ENCODE measurements around the gene LIN7A.

LIN7A gene, protein sequence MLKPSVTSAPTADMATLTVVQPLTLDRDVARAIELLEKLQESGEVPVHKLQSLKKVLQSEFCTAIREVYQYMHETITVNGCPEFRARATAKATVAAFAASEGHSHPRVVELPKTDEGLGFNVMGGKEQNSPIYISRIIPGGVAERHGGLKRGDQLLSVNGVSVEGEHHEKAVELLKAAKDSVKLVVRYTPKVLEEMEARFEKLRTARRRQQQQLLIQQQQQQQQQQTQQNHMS

DNA sequence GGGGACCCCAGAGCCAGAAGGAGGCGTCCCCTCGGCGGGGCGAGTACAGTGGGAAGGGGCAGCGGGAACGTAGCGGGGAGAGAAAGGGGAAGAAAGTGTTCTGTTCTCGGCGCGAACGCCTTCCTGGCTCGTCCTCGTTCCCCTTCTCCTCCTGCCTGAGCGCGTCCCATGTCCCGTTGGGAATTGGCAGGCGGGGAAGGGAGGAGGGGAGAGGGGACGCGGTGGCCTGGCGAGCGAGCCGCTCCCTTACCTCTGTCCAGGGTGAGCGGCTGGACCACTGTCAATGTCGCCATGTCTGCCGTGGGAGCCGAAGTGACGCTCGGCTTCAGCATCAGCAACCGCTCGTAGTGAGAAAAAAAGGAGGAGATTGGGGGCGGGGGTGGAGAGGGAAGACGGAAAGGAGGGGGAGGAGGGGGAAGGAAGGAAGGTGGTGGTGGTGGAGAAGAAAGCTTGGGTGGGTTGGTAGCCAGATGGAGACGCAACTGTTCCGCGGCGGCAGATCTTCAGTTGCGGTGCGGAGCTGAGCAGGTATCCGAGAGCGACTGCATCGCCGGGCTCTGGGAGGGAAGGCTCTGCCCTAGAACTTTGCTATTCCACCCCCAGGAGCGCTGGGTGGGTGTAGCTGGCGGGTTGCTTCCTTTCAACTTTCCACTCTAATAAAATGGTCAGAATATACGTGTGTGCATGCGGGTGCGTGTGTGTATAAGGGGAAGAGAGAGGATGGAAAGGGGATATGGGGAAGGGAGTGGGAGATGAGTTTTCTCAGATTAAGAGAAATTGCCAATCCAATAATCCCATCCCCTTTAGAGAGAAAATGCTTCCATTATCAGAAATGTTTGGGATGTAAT is at the start of gene LIN7A:
TSS of gene LIN7A (minus strand) at position 544 of the 848 bp plus-strand sequence. CDS start at position 332, 212 bp downstream.
- no peak for DNase-seq (ENCODE audit: low read depth, low spot score)

DNA sequence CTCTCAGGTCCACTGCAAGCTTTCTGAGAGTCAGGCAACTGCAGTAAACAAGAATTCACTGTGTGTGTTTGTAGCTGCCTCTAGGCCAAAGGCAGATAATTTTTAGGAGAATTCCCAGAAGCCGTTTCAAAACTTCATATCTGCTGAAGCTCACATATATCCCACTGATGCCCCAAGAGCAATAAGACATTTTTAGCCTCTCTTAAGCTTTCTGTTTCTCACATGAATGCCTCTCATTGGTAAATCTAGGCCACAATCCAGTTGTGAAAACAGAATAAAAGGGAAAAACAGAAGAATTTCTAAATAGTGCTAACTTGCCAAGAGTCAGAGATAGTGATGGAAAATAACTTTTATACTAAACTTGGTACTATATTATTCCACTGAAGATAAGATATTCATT is 48.5 kb upstream of the LIN7A start:
- DNase-seq (ENCODE audit: low read depth, low spot score), result no peak

DNA sequence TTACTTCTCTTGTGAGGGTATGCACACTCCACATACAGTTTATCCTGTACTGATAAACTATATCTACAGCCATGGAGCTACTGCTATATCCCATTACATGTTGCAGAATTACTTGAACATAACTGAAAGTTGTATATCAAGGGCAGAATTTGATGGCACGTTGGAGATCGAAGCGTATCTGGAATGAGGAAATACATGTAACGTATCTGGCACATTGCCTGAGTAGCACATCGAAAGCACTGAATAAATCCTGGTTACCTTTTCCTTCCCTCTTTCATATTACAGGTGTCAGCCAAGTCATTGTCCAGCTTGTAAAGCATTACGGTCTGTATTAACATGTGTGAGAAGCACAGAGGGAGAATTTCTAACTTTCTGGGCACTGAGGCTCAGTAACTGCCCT is 42.1 kb upstream of the LIN7A start:
- DNase-seq (ENCODE audit: low read depth, low spot score), result no peak

DNA sequence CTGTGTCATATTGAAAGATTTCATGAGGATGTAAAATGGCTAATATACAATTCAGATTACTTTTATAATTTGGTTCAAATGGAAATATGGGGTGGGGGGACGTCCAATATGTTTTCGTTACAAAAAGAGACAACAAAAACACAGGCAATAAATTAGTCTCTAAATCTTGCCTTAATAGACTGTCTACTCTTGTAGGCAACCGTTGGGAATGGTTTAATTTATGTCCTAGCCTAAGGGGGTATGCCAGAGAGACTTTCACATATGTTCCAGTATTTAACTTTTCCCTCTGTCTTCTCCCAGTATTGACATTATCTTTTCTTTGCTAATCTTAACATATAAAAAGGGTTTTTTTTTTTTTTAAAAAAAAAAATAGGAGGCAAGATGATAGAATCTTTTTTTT is 41.5 kb upstream of the LIN7A start:
- no peak for DNase-seq (ENCODE audit: low read depth, low spot score)

DNA sequence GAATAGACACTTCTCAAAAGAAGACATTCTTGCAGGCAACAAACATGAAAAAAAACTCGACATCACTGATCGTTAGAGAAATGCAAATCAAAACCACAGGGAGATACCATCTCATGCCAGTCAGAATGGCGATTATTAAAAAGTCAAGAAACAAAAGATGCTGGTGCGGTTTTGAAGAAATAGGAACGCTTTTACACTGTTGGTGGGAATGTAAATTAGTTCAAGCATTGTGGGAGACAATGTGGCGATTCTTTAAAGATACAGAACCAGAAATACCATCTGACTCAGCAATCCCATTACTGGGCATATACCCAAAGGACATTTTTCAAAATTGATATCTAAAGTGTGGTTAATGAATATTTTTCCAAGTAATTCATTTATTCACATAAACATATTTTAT is 39.6 kb upstream of the LIN7A start:
- DNase-seq (ENCODE audit: low read depth, low spot score), result no peak

DNA sequence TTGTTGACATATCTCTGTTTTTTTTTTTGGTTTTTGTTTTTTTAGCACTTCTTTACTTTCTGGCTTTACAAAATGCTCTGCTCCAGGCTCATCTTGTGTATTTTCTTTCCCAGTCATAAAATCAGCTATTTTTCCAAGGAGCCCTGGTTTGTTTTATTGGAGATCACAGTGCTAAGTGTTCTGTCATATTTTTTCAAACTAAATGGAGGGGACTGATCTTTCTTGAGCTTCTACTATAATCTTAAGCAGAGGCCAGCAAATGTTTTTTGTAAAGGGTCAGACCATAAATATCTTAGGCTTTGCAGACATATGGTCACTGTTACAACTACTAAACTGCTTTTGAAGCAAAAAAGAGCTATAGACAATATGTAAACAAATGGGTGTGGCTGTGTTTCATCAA is 30.6 kb upstream of the LIN7A start:
- no peak for DNase-seq (ENCODE audit: low read depth, low spot score)

DNA sequence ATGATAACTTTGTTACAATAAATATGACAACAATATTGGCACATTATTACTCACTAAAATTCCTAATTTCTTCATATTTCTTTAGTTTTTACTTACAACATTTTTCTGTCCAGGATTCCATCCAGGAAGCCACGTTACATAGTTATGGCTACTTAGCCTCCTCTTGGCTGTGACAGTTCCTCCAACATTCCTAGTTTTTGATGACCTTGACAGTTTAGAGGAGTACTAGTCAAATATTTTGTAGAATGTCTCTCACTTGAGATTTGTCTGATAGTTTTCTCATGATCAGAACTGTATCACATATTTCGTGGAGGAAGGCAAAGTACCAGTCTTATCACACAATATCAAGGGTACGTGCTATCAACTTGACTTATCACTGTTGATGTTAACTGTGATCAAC is 29.8 kb upstream of the LIN7A start:
- no peak for DNase-seq (ENCODE audit: low read depth, low spot score)

DNA sequence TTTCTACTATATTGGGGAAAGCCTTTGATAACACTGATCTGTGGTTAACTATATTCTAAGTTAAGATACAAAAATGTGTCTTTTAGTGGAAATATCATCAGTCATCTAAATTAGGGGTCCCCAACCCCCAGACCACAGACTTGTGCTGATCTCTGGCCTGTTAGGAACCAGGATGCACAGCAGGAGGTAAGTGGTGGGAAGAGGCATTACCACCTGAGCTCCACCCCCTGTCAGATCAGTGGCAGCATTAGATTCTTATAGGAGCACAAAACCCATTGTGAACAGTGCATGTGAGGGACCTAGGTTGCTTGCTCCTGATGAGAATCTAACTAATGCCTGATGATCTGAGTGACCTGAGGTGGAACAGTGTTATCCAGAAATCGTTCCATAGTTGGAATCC is 28.3 kb upstream of the LIN7A start:
- no peak for DNase-seq (ENCODE audit: low read depth, low spot score)

DNA sequence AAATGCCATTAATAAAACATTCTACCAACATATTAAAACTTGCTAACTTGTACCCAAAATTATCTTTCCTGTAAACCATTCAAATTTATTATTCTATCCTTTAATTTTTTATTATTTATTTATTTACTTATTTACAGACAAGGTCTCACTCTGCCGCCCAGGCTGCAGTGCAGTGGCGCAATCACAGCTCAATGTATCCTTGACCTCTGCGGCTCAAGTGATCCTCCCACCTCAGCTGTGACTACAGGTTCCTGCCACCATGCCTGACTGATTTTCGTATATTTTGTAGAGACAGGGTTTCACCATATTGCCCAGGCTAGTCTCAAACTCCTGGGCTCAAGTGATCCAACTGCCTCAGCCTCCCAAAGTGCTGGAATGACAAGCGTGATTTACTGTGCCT is 20.4 kb upstream of the LIN7A start:
- DNase-seq (ENCODE audit: low read depth, low spot score), result no peak

DNA sequence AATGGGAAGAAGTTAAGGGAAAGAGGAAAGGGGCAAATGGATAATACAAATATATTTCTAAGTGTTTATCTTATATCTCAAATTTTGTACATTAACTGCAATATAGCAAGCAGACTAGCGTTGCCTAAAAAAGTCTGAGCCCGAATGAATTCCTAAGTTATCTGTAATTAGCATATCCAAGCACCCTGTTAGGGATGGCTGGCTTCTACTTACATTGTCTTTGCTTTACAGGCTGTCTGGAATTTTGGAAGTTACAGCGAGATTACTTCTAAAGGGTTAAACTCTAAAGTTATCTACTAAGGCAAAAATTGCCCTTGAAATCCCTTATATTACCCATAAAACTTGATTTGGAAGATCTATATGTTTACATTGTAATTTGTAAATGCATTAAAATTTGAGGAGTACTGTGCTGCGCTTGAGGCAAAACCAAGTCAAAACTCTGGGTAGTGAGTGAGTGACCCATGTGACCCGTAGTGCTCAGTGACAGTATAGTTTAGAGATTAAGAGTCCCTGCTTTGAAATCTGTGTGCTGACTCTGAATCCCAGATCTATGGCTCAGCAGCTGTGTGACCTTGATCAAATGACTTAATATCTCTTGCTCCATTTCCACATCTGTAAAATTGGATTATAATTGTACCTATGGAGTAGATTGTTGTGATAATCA is 17.3 kb upstream of the LIN7A start:
- DNase-seq (ENCODE audit: low read depth, low spot score), result no peak

DNA sequence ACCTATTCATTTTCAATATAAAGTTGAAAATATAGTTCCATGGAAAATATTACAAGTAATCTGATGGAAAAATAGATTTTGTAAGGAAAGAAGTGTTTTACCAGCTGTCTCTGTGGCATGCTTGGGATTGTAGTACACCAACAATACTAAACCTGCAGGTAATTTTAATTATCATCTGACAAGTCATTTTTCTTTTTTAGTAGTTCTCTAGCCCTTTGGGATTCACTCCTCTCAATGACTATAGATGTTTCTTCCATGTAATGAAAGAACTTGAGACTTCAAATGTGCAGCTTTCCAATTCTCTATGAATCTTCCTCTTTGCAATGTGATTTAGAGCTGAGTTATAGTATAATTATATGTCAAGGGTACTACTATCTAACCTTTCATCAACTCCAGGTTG is 14.7 kb upstream of the LIN7A start:
- DNase-seq (ENCODE audit: low read depth, low spot score), result no peak

DNA sequence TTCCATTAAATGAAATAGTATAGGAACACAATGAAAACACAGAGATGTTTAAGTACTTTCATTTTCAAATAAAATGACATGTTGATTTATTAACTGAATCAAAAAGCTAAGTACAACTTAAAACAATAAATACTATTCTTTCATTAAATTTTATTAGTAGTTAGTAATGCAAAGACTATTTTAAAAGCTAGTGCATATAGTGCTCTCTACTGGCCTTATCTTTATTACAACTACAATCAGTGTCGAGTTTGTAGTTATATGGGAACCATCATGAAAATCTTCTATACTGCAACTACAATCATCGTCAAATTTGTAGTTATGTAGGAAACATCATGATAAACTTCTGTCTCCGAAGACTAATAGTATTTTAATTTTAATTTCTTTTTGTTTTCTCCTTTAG is 8.9 kb upstream of the LIN7A start:
- DNase-seq (ENCODE audit: low read depth, low spot score), result no peak

DNA sequence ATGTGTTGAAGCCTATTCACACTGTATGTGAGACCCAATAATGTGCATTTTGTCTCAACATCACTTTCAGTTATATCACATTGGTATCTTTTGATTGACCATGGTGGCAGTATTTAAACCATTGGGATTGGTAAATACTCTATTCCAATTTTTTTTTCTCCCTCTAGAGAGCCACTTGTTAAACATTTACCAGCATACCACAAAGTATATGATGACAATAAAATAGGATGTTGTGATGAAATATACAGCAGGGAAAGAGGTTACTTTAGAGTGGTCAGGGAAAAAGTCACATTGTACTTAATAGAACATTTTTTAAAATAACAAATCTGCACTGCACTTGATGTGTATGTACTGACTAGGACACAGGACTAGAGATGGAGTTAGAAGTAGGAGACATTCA is 5.6 kb upstream of the LIN7A start:
- DNase-seq (ENCODE audit: low read depth, low spot score), result no peak

DNA sequence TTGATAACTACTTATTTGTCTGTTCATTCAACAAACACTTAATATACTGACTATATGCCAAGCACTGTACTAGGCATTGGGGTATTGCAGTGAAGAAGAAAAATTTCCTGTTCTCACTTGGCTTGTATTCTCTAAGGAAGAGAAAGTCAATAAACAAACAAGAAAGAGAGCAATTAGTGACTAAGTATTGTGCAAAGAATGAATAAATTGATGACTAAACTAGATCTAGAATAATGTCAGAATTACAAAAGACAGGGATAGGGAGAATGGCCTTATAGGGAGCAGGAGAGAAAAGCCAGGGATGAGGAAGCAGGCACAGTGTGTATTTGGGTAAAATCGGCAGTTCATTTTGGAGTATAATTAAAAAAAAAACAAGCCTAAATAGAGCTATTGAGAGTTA is 4.2 kb upstream of the LIN7A start:
- no peak for DNase-seq (ENCODE audit: low read depth, low spot score)

DNA sequence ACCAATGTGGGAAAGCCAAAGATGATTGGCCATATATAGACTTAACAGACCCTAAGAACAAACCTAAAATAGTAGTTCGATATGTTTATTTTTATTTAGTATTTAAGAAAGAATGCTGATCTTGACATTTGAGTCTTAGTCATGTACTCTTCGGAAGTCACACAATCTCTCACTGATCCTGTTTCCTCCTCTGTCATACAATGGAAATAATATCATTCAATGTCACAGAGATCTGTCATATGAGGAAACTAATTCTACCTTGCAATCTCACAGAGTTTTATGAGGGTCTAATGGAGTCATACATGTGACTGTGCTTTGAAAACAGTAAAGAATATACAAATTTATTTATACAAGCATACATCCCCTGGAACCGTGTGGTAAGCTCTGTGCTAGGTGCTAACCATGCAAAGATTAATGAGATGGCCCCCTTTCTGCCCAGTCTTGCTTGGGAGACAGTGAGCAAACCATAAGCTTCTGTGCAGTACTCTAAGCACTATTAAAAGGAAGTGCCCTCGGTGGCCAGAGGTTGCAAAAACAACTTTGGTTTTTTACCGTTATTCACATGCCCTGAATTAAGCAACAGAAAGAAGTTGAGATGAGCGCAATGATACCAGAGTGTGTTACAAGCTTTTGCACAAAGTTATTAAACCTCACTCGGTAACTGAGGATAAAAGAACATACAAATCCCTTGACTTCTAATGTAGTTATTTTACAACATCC is 1.7 kb upstream of the LIN7A start:
- no peak for DNase-seq (ENCODE audit: low read depth, low spot score)

DNA sequence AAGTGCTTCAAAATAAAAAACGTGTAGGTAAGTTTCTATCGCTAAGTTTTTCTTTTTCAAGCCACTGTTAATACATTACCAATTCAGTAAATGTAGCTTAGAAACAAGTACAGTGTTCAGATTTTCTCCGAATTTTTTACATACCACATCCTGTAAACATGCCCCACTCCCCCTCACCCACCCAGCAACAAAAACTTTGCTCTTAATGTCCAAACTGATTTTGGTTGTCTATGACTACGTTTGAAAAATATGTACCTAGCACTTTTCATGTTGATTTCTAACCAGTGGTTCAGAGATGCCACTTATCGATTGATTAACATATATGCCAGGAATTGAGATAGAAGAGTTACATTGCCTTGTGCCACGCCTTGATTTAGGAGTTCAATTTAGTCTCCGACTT is 663 bp upstream of the LIN7A start:
- DNase-seq (ENCODE audit: low read depth, low spot score), result no peak

DNA sequence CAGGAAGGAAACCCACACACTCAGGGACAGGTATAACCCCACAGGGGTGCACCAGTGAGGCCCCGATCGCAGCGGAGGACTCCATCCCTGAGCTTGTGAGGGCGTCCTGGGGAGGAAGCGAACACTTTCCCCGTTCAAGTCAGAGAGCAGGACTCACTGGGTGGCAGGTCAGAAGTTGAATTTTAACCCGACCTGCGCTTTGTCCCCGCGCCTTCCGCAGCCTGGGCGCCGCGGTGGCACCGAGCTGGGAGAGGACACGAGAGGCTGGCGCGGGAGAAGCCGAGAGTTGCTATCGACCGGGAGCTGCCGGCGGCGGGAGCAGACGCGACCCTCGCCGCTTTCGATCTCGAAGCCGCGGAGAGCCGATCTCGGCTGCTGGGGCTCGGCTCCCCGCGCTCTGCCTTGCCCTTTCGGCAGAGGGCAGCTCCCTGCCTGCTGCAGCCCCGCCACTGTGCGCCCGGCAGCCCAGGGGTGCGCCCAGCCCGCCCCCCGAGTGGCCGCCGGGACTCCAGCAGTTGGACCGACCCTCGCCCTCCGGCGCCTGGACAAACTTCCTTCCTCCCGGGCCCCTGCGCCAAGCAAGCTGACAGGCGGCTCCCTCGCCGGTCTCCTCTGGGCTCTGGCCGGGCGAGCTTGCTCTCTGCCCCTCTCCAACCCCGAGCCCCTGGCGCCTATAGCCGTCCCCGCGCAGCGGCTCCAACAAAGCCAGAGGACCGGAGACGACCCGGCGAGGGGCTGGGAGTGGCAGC is 918 bp downstream of the LIN7A start:
- DNase-seq (ENCODE audit: low read depth, low spot score), result no peak

DNA sequence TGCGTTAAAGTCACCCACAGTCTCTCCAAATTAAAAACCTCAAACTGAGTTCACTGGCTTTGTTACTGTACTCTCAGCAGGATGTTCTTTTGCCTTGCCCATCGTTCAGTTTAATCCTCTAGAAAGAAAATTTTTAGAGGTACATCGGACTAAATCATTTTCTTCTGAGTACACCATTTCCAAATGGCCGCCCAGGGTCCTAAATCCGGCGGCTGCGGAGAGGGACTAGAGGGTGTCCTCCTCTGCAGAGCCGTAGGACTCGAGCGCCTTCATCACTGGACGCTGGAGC is 1.4 kb downstream of the LIN7A start:
- no peak for DNase-seq (ENCODE audit: low read depth, low spot score)

DNA sequence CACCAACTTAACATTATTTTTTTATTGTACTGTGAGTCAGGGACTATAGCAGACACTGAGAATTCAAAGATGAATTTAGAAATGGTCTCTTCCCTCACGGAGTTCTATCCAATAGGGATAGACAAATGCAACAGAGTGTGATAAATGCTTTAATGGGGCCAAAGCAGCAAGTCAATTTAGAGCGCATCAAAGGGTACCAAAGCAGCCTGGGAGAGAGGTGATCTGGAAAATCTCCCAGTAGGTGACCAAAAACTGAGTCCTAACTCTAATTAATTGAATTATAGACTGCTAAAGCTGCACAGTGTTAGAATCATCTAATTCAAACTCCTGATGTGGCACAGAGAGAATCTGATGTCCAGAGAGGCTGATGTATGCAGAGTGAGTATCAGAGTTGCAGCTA is 2.6 kb downstream of the LIN7A start:
- DNase-seq (ENCODE audit: low read depth, low spot score), result no peak

DNA sequence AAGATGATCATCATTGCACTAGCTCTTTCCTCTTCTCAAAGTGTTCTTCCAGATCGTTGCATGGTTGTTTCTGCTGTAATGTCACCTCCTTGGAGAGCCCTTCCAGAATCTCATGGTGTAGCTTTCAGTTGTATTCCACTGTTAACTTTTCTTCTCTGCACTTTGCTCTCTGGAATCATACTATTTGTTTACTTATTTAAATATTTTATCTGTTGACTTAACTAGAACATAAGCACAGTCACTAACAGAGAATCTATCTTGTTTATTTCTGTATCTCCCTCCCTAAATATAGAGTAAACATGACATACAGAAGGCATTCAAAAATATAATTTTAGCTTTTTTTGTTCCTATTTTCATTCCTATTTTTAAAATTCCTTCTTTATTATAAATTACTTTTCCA is 11.8 kb downstream of the LIN7A start:
- no peak for DNase-seq (ENCODE audit: low read depth, low spot score)

DNA sequence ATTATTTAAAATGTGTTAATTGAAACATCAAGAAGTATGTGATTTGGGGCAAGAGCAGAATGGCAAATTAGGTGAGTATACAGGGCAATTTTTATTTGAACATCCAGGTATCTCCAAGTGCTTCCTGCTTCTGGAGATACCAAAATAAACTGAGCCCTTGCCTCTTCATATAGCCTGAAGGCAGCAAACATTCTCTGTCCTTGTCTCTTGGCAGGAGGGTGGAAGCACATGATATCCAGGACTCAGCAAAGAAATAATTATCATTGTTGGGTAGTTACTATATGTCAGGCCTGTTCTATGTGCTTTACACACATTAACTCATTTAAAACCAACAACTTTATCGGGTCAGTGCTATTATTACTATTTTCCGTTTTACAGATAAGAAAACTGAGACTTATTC is 12.5 kb downstream of the LIN7A start:
- no peak for DNase-seq (ENCODE audit: low read depth, low spot score)

DNA sequence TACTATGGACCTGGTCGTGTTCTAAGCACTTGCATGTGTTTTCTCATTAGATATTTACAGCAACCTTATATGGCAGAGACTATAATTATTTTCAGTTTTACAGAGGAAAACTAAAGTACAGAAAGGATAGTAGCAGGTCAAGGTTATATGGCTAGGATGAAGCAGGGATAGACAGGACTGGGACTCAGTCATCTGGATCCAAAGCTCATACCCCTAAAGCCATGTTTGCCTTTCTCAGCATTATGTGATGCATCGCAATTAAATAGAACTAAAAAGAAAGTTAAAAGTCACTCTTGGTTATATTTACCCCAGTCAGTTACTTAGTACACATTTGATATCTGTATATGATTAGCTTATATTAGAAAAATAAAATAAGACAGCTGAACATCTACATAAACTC is 13.3 kb downstream of the LIN7A start:
- DNase-seq (ENCODE audit: low read depth, low spot score), result no peak
